Stimulated activated CD8-positive, alpha-beta memory T cell treated with anti-CD3 and anti-CD28 coated beads, Interleukin-4, amount 100 ng/mL, for 4 hours (primary cell): ENCODE results near the gene ULK1.
"Not testable (repeated sequence)": the region's sequence is repeated elsewhere in the genome, so short reads cannot be mapped to it uniquely, and the experiment has no call there.

Experiments
- DNase-seq, 2 donors: peaks; one replicate each; pipeline ENCODE4 v3.0.0-alpha.2; 2020; ENCODE audit warnings: low read depth in 2 of 2, low spot score in 1 of 2

Gene ULK1

GRCh38 chr12:131941116-131941986 is 46.9 kb downstream of the ULK1 start:
- DNase-seq: no peak

- DNase-seq: no peak
Measured at GRCh38 chr12:131941987-131942341, 47.5 kb downstream of the ULK1 start.

DNA sequence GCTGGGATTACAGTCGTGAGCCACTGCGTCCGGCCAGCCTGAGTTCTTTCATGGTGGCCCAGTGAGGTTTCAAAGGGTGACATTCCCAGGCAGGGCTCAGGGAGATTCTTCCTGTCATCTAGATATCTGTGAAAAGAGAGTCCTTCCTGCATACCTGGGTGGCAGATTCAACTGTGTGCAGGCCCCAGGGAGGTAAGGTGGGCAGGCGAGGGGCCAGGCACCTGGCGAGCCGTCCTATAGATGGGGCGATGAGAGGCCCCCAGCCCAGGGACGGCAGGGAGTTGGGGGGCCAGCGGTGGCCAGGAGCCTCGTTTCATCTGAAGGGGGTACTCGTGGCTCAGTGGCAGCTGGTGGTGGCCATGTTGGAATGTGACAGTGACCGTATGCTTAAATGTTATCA is 48.2 kb downstream of the ULK1 start:
- DNase-seq: no peak

- DNase-seq: no peak
Measured at GRCh38 chr12:131943389-131943788, 49.0 kb downstream of the ULK1 start.

- no peak for DNase-seq
Measured at GRCh38 chr12:131943876-131944275, 49.5 kb downstream of the ULK1 start.

- no peak for DNase-seq
Measured at GRCh38 chr12:131944601-131945251, 50.3 kb downstream of the ULK1 start.

- DNase-seq: no peak
Measured at GRCh38 chr12:131946757-131947156, 52.3 kb downstream of the ULK1 start.

DNA sequence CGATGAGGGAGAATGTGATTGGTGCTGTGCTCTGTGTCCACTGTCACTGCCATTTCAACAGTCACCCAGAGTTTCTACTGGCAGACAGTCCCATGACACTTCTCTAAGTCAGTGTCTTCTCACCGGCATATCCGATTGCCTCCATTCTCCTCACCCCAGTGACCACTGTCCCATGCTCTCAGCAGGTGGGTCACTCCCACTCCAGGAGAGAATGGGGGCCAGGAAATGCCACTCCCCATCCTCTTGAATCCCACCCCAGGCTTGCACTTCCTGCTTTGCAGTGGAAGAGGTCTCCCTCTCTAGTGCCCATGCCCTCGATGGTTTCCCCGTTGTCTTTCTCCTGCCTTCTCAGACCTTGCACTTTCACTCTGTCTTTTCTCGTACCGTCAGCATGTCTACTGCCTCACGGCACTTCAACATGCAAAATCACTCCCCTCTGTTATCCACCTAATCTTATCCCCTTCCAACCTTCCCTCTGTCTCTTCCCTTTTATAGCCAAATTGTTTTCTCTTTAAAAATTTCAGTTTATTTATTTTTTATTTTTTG is 53.1 kb downstream of the ULK1 start:
- no peak for DNase-seq

GRCh38 chr12:131948166-131948712 is 53.8 kb downstream of the ULK1 start:
- DNase-seq: no peak

DNA sequence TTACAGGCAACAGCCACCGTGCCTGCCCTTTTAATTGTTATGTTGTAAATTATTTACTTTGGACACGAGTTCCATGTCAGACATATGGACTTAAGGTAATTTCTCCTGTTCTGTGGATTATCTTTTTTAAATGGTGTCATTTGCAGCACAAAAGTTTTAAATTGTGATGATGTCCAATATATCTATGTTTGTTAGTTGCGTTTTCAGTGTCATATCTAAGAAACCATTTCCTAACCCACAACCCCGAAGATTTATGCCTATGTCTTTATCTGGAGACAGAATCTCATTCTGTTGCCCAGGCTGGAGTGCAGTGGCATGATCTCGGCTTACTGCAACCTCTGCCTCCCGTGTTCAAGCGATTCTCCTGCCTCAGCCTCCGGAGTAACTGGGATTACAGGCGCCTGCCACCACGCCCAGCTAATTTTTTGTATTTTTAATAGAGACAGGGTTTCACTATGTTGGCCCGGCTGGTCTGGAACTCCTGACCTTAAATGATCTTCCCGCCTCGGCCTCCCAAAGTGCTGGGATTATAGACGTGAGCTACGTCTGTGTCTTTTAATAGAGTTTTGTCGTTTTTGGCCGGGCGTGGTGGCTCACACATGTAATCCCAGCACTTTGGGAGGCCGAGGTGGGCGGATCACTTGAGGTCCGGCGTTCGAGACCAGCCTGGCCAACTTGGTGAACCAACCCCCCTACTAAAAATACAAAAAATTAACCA is 54.5 kb downstream of the ULK1 start:
- not testable (repeated sequence) for DNase-seq

GRCh38 chr12:131949431-131950181 is 55.2 kb downstream of the ULK1 start, which contains the start of gene EP400:
Gene EP400, plus strand, starts transcription at chr12:131949942. Its CDS starts 10,678 bp downstream, at chr12:131960620.
- peak; percentile 94 to 95 for DNase-seq

DNA sequence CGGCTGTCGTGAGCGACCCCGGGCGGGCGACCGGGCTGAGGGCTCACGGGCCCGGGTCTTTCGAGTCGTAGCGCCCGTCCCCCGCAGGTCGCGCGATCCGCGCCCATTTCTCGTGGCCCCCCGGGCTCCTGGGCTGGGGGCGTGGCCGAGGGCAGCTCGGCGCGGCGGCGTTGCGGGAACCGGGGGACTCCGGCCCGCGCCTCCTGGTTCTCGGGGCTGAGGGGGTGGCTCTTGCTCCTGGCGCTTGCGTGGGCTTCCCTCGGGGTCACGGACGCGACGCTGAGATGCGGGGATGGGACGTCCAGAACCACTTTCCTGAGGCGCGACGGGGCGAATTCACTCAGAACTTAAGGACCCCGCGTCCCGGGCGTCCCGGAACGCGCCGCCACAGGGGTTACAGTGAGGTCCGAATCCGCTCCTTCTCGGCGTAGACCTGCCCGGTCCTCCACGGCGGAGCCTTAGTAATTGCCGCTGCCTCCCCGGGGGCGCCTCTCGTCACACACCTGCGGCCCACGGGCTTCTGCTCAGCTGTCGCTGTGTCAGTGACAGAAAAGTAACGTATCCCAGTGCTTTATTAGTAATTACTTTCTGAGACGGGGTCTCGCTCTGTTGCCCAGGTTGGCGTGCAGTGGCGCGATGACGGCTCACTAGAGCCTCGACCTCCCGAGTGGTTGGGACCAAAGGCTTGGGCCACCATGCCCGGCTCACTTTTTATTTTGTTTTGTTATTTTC is 55.9 kb downstream of the ULK1 start:
- DNase-seq: no peak

GRCh38 chr12:131953810-131954209 is 59.4 kb downstream of the ULK1 start:
- DNase-seq: not testable (repeated sequence)

- not testable (repeated sequence) for DNase-seq
Measured at GRCh38 chr12:131954460-131954859, 60.0 kb downstream of the ULK1 start.

DNA sequence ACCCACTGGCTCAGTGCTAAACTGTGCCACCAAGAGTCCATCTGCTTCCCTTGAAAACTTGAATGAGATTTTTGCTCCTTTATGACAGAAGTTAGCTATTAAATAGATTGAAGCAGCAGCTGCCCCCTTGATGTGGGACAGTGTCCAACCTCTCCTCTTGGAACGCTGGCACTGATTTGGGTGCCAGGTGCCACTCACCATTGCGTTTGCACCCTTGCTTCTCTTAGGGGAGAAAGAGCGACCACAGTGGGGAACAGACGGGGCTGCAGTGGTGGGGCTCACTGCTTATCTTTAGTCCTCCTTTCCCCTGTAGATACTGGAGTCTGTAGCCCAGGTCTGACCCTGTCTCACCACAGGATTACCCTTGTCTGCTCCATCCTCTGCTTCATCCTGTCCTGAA is 64.7 kb downstream of the ULK1 start:
- DNase-seq: no peak

DNA sequence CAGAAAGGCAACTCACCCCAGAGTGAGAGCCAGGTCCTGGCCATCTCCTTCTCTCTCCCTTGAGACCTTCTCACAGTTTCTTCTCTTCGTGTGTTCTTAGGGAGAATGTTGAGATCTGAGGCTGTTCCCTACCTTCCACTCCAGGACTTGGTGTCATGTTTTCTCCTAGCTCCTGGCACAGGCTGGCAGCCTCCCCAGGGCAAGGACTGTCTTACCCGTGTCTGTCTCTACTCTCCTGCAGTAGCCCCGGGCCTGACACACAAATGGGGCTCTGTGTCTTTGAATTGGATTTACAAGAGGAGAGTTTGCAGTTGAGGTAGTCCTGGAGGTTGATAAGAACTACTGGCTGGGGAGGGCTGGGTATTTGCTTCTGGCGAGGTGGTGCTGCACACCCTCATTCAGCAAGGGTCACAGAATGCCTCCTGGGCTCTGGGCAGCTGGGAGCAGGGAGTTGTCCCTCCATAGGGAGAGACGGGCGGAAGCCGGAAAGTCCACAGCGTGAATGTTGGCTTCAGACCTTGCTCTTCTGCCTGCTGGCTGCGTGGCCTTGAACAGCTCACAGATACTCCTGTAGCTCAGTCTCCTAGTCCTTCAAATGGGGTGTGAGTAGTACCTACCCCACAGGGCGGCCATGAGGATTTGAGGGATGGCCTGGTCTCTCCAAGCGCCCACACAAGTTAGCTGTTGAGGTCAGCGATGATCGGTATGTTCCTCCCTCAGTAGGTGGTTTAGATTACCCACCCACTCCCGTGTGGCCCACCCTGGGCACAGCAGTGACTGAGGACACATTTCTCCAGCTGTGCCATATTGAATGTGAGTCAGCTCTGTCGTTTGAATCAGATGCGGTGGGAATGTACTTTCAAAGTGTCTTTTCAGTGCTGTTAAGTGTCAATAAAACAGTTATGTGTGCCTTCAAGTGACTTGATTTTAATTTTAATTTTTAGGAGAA is 65.5 kb downstream of the ULK1 start:
- no peak for DNase-seq

GRCh38 chr12:131960590-131961325 is 66.3 kb downstream of the ULK1 start:
- DNase-seq: not testable (repeated sequence)

GRCh38 chr12:131961328-131961727 is 66.9 kb downstream of the ULK1 start:
- DNase-seq: not testable (repeated sequence)
